ENCODE data around the gene PRG2. TPM values are rescaled to one million over a fixed set of nuclear protein-coding genes. Genes with fewer than 3 reads are reported as not detected.

The PRG2 gene
- total RNA-seq, 2 experiments from 2014 or later, result 1.1 TPM; not detected in 1

GRCh38 chr11:57426439-57426928 is 36.0 kb upstream of the PRG2 start:
- H3K9me2 ChIP-seq (ENCODE audit: insufficient read depth, low read length), result no peaks in the 10 kb centered on the region
- POLR2A ChIA-PET, result interaction anchor here (0.5 to 1.6 kb wide), 5 partner anchors 8 to 122 kb away, joined by 3 to 7 read pairs (median 4); no protein-coding TSS in a partner anchor
- BruUV-seq (replicated peaks), result no TSS peak

GRCh38 chr11:57425565-57426438 is 35.4 kb upstream of the PRG2 start:
- no peak for TF ChIP-seq CTCF (conservative IDR thresholded peaks at IDR 0.05; ENCODE audit: low read length)
- TF ChIP-seq EZH2phosphoT487 (IDR thresholded peaks at IDR 0.05; ENCODE audit: borderline replicate concordance, low read depth, low read length), result no peak
- BruUV-seq (replicated peaks), result TSS peak; percentile 56
- intact Hi-C loops (cut with micrococcal nuclease; ENCODE audit: unreplicated experiment), result no loop called here
- Histone ChIP-seq H3K9me3 (ENCODE audit: low read length) (no peaks in the 10 kb centered on the region), H3K36me3 (ENCODE audit: insufficient read depth, low read length) (peaks cover 50% of the 10 kb centered on the region), H3K4me2 (ENCODE audit: low read length) (peak overlapping the region; percentile 85), H3K9me2 (ENCODE audit: insufficient read depth, low read length) (no peaks in the 10 kb centered on the region), H3K79me2 (ENCODE audit: insufficient read depth, low read depth, low read length) (peaks cover 23% of the 10 kb centered on the region; the same call in 1 of the 2 replicates), H3K27ac (ENCODE audit: low read depth, low read length, poor library complexity, severe bottlenecking) (peak overlapping the region; percentile 65), H4K20me1 (ENCODE audit: insufficient read depth, low read length) (no peaks in the 10 kb centered on the region), H2AFZ (ENCODE audit: low read length) (no peak overlapping the region), H3K4me1 (ENCODE audit: insufficient read depth, low read length, poor library complexity, severe bottlenecking) (peaks cover 23% of the 10 kb centered on the region), H3K4me3 (ENCODE audit: low read depth, low read length, poor library complexity, severe bottlenecking) (peak overlapping the region; percentile 75)
- ChIA-PET CTCF (ENCODE audit: unreplicated experiment) (no interaction called here), POLR2A (interaction anchor here (0.5 to 1.6 kb wide), 6 partner anchors 8 to 121 kb away, joined by 3 to 7 read pairs (median 4); partner anchors contain the start of gene RTN4RL2)
- DNase-seq (ENCODE audit: low spot score), result no peak

More at GRCh38 chr11:57426439-57426928, 36.0 kb upstream of the PRG2 start:
- Histone ChIP-seq H3K79me2 (ENCODE audit: insufficient read depth, low read depth, low read length) (peaks cover 23% of the 10 kb centered on the region; the same call in 1 of the 2 replicates), H3K4me3 (ENCODE audit: low read depth, low read length, poor library complexity, severe bottlenecking) (peak overlapping the region; percentile 75), H3K4me2 (ENCODE audit: low read length) (peak overlapping the region; percentile 85), H3K9me3 (ENCODE audit: low read length) (no peaks in the 10 kb centered on the region), H2AFZ (ENCODE audit: low read length) (peak overlapping the region; percentile 41; the same call in 1 of the 2 replicates), H3K36me3 (ENCODE audit: insufficient read depth, low read length) (peaks cover 43% of the 10 kb centered on the region), H4K20me1 (ENCODE audit: insufficient read depth, low read length) (no peaks in the 10 kb centered on the region), H3K27ac (ENCODE audit: low read depth, low read length, poor library complexity, severe bottlenecking) (peak overlapping the region; percentile 65), H3K4me1 (ENCODE audit: insufficient read depth, low read length, poor library complexity, severe bottlenecking) (peaks cover 23% of the 10 kb centered on the region)
- CTCF ChIA-PET (ENCODE audit: unreplicated experiment), result interaction anchor here (0.6 kb wide), 1 partner anchor 31 kb away, joined by 4 read pairs; no protein-coding TSS in a partner anchor
- intact Hi-C loops (cut with micrococcal nuclease; ENCODE audit: unreplicated experiment), result no loop called here
- DNase-seq (ENCODE audit: low spot score), result peak; percentile 28
- TF ChIP-seq EZH2phosphoT487 (IDR thresholded peaks at IDR 0.05; ENCODE audit: borderline replicate concordance, low read depth, low read length) (no peak), CTCF (conservative IDR thresholded peaks at IDR 0.05; ENCODE audit: low read length) (no peak)
